NK-92 (cell line): Measurements from ENCODE around the gene MGAT2.
"Not testable (repeated sequence)": the region's sequence is repeated elsewhere in the genome, so short reads cannot be mapped to it uniquely, and the experiment has no call there.

Experiments used
- DNase-seq: peaks from one replicate; lab custom pipeline; 2025; ENCODE audit not compliant: unreplicated experiment; lab: John Stamatoyannopoulos, UW

The MGAT2 gene

DNA sequence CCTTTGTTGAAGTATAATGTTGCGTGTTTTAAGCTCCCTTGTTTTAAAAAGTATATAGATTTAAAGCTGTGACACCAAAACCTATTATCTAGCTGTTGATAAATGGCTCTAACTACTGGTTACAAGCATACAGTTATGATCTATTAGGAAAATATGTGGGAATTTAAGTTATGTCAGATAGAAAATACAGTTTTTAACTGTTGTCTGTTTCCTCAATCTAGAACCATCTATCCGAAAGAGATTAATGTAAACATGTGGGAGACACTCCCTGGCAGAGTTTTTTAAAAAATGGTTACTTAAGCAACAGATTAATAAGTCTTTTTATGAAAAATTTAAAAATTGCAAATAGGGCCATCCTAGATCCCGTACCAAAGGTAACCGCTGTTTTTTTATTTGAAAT lies 8.3 kb upstream of the MGAT2 start:
- DNase-seq, result no peak

DNA sequence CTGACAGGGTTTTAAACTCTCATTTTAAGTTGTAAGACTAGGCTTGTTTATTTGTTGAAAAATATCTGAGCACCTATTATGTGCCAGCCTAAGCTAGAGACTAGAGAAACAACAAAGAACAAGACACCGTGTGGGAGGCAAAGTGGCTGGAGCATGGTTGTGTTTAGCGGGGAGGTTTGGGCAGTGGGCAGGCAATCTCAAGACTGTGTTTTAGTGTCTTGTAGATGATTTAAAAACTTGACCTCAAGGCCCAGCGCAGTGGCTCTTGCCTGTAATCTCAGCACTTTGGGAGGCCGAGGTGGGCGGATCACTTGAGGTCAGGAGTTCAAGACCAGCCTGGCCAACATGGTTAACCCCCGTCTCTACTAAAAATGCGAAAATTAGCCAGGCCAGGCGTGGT lies 7.9 kb upstream of the MGAT2 start:
- DNase-seq, result no peak

DNA sequence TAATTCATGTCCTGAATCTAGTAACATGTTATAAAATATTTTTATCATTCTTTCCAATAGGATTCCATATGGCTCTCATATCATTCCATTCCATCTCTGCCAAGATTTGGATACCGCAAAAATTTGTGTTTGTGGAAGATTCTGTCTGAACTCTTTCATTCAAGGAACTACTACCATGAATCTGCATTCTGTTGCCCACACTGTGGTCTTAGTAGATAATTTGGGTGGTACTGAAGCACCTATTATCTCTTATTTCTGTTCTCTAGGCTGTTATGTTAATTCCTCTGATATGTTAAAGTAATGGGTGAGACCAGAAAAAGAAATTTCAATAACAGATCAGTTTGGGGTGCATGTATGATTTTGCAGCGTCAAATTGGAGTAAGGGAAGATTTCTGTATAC lies 6.4 kb upstream of the MGAT2 start:
- no peak for DNase-seq

DNA sequence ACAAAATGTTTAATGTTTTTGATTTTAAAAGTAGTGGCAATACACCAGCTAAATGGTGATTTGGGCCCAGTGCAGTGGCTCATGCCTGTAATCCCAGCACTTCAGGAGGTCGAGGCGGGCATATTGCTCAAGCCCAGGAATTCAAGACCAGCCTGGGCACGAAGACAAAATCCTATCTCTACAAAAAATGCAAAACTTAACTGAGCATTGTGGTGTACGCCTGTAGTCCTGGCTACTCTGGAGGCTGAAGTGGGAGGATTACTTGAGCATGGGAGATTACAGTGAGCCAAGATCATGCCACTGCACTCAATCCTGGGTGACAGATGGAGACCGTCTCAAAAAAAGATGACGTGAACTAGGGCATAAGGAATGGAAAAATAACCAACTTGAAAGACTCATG lies 4.8 kb upstream of the MGAT2 start:
- no peak for DNase-seq

DNA sequence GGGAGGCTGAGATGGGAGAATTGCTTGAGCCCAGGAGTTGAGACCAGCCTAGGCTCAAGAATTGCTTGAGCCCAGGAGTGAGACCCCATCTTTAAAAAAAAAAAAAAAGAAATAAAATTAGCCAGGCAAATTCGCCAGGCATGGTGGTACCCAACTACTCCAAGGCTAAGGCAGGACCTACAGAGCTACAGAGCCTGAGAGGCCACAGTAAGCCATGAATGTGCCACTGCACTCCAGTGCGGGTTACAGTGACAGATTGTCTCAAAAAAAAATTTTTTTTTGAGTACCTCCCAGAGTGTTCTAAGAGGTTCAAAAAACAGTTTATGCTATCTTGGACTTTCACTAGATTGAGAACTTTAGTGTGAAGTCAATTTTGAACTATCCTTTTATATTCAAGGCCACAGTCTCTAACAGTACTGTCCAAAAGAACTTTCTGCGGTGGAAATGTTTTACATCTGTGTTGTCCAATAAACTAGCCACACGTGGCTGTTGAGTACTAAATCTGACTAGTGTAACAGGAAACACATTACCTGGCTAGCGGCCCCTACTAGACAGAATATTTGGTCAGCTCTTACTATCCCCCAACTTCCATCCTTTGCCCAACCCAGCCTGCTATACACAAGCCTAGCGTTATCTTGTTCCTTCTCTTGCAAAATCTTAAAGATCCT lies 2.6 kb upstream of the MGAT2 start:
- DNase-seq, result no peak

DNA sequence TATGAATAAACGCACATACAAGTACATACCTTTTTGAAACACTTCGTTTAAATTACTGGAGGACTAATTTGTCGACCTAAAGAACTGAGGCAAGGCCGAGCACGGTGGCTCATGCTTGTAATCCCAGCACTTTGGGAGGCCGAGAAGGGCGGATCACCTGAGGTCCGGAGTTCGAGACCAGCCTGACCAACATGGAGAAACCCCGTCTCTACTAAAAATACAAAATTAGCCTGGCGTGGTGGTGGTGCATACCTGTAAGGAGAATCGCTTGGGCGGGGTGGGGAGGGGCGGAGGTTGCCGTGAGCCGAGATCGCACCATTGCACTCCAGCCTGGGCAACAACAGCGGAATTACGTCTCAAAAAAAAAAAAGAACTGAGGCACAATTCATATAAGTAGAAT lies 1.3 kb upstream of the MGAT2 start:
- not testable (repeated sequence) for DNase-seq

DNA sequence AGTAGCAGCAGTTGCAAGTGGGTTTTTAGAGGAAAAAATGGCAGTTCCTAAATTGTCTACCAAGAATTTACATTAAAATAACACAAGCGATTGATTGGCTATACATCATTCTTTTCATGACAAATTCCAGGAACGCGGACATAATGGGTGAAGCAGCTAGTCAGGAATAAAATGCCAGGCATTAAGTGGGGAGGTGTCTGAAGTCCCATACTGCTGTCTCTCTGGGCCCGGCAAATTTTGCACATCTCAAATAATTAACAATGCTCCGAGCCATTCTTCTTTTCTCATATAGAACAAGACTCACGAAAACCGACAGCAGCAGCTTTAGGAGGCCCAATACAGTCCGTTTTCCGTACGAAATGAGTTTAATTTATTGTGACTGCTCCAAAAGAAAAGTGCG lies 869 bp upstream of the MGAT2 start:
- no peak for DNase-seq

DNA sequence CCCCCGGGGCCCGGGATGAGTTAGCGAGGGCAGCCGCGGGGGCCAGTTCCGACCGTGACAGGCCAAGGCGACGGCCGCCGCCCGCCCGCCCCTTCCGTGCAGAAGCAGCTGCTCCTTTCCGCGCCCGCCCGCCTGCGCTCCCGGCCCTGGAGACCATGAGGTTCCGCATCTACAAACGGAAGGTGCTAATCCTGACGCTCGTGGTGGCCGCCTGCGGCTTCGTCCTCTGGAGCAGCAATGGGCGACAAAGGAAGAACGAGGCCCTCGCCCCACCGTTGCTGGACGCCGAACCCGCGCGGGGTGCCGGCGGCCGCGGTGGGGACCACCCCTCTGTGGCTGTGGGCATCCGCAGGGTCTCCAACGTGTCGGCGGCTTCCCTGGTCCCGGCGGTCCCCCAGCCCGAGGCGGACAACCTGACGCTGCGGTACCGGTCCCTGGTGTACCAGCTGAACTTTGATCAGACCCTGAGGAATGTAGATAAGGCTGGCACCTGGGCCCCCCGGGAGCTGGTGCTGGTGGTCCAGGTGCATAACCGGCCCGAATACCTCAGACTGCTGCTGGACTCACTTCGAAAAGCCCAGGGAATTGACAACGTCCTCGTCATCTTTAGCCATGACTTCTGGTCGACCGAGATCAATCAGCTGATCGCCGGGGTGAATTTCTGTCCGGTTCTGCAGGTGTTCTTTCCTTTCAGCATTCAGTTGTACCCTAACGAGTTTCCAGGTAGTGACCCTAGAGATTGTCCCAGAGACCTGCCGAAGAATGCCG lies 699 bp downstream of the MGAT2 start:
- DNase-seq, result no peak

DNA sequence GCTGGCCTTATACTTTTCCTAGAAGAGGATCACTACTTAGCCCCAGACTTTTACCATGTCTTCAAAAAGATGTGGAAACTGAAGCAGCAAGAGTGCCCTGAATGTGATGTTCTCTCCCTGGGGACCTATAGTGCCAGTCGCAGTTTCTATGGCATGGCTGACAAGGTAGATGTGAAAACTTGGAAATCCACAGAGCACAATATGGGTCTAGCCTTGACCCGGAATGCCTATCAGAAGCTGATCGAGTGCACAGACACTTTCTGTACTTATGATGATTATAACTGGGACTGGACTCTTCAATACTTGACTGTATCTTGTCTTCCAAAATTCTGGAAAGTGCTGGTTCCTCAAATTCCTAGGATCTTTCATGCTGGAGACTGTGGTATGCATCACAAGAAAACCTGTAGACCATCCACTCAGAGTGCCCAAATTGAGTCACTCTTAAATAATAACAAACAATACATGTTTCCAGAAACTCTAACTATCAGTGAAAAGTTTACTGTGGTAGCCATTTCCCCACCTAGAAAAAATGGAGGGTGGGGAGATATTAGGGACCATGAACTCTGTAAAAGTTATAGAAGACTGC lies 1.5 kb downstream of the MGAT2 start:
- no peak for DNase-seq

DNA sequence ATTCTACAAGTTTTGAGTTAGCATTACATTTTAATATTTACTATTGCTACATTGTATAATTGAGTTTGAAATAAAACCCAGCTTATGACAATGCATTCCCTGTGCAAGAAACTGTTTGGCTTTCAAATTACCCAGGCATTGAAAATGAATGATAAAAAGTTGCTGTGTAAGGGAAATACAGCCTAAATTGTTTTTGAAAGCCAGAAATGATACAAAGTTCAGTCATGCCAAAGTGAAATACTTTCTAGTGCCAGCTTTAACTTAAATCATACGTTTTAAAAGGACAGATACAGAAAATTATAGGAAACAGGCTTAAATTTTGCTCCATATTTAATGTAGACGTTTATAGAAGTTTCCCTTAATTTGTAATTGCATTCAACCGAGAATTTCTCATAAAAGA lies 2.8 kb downstream of the MGAT2 start:
- no peak for DNase-seq

DNA sequence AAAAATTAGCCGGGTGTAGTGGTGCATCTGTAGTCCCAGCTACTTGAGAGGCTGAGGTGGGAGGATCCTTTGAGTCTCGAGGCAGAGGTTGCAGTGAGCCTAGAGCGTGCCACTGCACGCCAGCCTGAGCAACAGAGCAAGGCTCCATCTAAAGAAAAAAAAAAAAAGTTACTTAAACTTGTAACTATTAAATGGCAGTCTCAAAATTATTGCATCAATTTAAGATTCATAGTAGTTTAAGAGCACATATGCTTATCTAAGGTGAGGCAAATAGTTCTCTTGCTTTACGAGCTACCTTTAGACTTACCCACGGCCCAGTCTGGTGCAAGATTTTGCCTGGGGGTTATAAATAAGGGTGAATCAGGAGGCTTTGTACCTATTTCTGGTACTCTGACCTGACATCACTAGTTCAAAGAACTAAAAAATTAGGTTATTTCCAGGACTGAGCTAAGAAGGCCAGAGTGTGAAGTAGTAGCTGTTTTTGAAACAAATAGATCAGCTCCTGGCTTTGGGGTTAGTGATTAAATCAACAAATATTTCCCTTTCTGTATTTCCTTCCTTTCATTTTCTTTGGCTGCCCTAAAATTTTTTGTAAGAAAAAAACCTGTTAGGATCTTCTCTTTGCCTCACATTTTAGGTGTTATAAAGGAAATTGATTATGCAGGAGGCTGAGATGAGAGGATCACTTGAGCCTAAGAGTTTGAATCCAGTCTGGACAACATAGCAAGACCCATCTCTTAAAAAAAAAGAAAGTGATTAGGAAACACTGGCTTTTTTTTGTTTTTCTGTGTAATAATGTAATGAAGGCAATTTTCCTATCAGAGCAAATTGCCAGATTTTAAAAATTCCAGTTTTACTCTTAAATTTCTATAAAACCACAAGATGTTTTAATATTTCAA lies 3.6 kb downstream of the MGAT2 start:
- DNase-seq, result no peak

DNA sequence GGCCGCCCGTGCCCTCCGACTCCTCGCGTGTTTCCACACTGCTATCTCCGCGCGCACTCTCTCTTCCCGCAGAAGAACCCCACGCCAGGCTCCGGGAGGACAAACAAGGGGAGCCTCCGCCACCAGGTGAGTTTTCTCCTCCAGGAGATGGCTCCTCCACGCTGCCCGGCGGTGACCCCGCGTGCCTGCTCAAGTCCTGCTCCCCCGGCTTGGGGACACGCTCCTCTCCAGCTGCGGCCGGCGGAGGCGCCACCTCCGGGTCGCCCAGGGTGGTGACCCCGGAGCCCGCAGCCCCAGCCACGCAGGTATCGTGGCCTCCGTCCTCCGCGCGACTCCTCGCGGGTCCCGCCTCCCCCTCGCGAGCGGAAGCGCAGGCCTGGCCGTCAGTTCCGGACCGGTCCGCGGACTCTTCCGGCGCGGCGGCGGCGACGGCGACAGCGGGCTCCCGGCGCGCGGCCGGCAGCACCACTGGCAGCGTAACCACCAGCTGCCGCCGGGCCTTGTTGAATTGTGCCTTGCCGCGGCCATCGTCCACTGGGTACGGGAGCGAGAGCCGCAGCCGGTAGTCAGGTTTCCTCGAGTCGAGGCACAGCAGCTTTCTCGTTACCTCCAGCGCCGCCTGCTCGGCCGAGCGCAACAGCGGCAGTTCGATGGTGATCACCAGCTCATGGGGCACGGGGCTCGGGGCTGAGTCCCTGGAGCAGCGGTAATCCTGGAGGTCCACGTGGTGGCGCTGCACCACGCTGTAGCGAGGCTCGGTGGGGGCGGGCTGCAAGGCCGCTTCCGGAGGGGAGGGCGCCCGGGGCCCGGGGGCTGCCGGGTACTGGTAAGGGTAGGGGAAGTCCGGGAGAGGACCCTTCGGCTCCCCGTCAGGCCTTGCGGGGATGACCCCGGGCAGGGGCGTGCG lies 13.3 kb downstream of the MGAT2 start:
- DNase-seq, result peak; percentile 65

DNA sequence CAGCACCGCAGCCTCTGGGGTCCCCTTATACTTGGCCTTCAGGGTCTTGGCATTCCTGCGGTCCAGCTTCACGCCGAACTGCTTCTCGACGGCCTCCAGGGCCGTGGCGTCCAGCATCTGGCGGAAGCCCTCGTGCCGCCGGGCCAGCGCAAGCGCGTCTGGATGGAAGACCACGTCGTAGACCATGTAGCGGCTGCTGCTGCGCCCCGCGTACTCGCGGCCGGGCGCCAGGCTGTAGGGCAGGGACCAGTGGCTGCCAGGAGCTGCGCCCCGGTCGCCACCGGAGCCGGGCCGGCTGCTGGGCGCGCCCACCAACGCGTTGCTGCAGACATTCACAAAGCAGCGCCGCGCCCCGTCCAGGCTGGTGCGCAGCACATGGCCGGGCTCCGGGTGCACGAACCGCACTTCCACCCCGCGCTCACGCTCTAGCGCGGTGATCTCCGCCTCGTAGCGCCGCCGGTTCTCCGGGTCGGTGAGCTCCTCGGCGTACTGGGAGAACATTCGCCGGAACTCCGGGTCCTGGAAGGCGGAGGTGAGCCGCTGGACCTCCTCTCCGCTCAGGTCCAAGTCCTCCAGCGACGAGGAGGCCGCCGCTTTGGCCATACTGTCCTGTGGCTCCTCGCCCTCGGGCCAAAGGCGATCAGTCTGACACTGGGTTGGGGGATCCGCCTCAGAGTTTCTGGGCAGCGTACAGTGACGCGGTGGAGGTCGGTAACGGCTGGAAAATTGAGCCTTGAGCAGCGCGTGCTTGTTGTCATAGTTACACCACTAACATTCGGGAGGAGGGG lies 14.1 kb downstream of the MGAT2 start, which contains the start of gene DNAAF2:
TSS of gene DNAAF2 (minus strand) at position 698 of the 788 bp plus-strand sequence. CDS start at position 603, 95 bp downstream.
- DNase-seq, result no peak

DNA sequence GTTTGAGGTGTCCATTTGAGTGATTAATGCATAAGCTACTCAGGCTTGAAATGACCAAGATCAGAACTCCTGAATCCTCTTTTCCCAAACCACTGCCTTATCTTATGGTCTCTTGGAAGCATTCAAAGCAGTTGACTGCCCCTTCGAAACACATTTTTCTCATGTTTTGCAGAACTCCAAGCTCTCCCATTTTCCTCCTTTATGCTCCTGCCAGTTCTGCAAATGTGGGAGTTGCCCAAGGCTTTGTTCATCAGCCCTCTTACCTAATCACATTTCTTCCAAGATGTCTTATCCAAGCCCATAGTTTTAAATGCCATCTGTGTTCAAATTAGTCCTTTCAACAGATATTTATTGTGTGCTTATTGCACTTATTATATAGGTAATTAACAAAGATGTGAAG lies 16.3 kb downstream of the MGAT2 start:
- DNase-seq, result no peak

DNA sequence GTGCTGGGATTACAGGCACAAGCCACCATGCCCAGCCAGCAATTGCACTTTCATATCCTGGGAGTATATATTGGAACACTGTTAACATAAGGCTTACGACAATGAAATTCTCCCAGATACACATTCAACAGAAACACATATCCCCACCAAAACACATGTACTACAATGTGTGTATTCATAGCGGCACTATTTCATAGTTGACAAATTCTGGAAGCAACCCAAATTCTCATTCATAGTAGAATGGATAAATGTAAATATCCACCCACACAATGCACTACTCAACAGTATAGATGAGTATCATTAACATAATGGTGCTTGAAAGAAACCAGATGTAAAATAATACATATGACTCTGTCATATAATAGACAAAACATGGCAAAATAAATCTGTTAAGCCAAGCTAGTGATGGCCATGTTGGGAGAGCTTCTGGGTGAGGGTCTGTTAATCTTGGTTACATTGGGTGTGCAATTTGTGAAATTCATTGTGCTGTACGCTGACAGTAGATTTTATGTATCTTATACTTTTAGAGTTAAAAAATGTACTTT lies 17.0 kb downstream of the MGAT2 start:
- no peak for DNase-seq

DNA sequence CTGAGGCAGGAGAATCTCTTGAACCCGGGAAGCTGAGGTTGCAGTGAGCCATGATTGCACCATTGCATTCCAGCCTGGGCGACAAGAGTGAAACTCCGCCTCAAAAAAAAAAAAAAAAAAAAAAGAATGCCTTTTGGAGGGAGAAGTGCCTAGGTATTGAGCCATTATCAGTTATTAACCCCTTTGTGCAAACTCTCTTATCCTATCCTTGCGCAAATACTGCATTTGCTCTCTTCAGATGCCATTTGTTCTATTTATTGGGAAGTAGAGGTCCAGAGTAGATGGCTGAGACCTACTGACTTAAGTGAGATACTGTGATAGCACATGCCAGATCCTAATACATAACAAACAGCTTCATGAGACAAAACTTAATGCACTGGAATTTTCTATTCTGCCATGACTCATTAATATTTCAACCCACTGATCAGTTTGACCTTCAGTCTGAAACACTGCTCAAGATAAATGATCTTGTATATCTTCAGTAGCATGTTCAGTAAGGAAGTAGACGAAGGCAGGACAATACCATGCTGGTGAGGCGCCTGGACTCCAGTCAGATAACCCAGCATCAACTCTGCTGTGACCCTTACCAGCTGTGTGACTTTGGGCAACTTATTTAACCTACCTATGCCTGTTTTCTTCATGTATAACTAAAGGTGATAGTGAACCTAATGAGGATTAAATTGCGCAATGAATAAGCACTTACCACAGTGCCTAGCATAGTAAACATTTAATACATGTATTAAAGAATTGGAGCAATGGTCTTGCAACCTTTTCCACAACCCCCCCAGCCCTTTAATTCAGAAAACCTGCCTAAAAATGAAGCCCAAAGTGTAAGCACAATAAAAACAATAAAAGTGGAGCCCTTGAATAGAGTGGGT lies 20.2 kb downstream of the MGAT2 start:
- DNase-seq, result no peak

DNA sequence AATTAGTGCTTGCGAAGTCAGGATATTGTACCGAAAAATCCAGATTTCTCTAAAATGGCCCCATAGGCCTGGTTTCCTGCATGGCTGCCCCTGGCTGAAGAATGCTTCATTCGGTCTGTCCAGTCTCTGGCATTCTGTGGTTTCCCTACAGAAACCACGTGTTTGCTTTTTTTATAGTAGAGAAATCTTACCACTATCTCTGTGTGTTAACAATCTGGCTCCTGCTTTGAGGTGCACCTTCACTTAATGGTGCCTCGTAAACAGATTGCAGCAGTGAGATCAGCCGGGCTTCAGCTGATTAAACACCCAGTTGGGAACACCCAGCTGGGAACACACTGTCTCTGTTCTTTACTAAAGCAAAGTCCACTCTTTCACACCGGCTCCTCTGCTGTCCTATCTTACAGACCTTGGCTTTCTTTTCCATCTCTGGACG lies 21.1 kb downstream of the MGAT2 start:
- no peak for DNase-seq

DNA sequence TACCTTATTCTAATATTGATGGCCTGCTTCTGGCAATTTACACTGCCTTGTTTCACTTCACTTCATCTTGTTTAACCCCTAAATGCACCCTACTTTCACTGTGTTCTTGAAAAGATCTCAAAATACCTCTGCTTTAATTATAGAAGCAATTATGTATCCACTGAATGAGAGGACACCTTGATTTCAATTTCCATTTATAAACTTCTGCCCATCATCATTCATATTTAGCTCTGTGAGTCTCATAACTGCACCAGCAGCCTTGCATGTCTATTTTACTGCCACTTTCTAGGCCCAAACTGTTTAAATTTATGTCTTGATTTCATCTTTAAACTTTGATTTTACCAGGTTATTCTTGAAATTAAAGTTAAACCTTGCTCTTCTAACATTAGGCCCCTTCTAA lies 21.6 kb downstream of the MGAT2 start:
- no peak for DNase-seq
